HG03565 (cell line): ENCODE data around the gene MED12L.
"Not testable (repeated sequence)": the region's sequence is repeated elsewhere in the genome, so short reads cannot be mapped to it uniquely, and the experiment has no call there.

ENCODE experiments used
- ATAC-seq: cut with Tn5 transposase; IDR thresholded peaks from one replicate; pipeline ENCODE4 v1.9.1; 2021; ENCODE audit warnings: mild to moderate bottlenecking, moderate library complexity; ENCODE audit not compliant: unreplicated experiment

Gene MED12L

DNA sequence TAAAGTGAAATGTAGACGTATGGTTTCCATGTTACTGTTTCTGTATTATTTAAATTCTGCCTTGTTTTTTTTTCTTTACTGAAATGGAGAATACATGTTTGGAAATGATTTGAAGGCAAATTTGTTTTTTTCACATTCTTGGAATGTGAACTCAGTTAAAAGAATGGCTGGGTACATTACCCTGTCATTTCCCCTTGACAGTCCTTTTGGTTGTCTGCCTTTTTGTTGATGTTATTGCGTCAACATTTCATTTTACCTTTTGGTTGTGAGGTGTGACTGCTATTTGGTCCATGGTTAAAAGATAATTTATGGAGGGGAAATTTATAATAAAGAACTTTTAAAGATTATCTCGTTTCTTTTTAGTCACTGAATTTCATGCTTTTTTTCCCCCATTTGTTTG, 120.7 kb downstream of the MED12L start:
- ATAC-seq: no peak

DNA sequence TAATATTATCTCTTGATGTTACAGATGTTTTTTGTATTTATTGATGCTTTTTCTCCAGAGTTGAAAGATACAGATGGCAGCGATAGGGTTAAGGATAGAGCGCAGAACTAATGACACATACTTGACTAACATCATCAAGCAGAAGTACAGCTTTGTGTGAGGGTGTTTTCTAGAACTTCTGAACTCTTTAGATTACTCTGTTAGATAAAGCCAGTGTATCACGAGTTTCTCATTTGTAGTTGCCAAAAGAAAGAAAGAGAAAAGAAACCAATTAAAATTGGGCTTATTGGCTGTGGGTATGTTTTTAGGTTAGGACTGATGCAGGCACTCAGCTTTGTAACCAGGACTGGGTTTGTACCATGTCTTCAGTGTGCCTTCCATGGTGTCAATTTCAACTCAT, 124.2 kb downstream of the MED12L start:
- no peak for ATAC-seq

DNA sequence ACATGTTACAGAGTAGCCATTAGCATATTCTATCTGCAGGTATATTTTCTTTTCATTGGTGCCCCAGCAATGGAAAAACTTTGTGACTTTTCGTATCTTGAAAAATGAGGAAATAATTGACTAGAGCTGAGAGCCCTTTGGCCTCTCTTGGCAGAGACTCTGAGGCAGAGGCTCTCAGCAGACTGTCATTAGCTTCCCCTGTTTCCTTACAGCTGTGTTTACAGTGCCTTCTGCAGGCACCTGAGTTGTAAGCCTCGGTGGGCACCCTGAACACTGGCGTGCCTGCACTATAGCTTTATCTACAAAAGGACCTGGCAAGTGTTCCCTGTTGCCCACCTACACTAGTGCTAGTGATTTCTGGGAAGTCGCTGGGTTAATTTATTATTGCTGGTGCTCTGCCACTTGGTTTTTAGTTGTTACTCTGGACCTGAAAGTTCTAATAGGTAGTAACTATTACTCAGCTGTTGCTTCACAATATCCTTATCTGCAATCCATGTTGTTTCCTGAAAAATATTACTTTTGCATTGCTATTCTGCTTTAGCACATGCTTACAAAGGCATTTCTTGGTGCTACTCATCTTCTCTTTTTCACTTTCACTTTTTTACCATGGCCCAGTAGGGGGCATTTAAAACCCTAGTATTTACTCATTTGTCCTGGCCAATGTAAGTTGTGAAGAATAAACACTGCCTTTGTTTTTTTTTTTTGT, 125.4 kb downstream of the MED12L start:
- ATAC-seq: no peak

DNA sequence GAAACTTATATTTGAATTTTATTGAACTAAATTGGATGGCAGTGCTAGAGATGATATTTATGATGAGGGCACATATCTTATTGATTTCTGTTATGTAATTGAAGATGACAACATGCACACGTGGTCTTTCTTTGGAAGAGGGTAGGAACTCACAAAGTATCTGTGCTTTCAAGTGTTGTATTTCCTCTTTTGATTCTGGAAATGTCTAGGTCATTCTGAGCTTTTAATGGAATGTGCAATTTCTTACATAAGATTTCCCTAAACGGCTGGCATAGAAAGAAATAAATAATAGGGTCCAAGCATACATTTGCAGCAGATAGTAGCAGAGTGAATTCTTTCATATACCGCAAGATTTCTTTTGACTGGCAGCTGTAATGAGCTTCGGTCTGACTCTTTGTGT, 127.7 kb downstream of the MED12L start:
- no peak for ATAC-seq

DNA sequence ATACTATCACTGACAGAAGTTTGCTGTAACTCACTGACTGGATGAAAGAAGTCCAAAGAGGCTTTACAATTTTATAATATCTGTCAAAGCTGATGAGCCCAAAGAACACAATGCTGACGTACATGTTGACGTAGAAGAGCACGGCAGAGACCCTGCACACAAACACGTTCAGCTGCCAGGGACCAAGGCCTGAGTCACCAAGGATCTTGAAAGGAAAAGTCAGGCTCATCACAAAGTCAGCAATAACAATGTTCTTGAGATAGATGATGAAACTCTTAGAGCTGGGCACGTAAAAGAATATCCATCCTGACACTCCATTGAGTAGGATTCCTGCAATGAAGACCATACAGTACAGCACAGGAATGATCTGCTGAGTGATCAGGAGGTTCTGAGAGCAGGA, 128.4 kb downstream of the MED12L start:
- no peak for ATAC-seq

DNA sequence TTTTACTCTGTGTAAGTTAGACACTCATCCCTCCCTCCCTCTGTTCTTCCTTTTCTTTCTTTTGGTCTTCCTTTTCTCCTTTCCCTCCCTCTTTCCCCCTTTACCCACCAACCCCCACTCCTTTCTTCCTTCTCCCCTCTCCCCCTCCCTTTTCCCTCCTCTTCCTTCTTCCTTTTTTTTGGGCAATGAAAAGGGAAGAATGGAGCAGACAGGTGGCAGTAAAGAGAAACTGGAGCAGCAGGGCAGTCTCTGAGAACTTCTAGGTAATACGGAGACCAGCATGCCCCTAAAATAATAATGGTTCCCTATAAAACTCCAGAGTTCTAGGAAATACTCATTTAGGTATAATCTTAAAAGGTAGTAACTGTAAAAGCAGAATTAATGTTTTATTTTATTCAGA, 129.0 kb downstream of the MED12L start:
- ATAC-seq: no peak

DNA sequence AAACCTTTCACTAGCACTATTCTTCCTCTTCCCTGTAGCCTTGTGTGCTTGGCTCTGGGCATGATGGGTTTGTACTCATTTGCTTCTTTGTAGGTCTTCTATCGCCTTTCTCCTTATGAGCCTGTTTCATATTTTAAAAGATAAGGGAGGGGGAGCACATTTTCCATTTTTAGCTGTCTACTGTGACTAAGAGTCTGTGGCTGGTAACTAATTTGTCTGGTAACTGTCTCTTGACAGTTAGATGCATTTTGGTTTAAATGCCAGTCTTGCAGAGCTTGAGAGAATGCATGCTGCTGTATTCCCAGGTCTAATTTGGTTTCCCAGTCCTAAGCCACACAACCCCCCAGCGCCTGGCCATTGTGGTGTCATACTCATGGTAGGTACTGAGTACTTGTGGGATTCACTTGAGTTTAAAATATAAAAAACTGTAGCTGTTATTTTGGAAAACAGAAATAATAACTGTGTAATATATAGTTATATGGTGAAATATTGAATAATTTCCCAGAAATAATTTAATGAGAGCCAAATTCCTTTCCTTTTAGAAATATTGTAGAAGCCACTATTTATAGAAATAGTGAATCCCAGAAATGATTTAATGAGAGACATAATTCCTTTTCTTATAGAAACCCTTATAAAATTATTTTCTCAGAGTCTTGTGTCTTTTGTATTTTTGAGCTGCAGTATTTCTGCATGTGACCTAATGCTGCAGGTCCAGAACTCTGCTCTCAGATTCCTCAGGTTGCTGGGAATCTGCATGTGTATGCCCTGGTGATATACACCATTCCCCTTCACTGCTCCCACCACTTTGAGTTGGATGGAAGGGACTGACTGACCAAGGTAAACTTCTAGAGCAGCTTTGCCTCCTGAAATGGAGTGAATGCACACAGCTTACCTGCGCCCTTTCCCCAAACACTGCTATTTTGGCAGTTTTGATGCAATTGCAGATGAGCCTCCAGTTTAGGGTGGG, 131.5 kb downstream of the MED12L start:
- ATAC-seq: no peak

DNA sequence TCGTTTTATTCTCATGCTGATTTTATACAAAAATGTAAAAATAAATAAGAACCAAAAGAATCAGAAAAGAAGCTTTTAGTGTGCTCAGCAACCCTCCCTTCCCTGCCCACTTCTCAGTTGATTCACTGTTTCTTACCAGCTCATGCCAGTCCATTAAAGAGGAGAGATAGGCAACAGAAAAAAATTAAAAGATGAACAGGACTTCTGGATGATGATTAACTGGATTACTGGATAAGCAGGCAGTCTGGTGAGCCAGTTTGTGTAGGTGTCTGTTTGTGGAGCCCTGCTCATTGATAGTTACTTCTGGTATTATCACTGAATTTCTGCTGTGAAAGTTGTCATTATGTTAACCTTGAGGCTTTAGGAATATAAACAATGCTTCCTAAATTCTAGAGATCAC, 132.7 kb downstream of the MED12L start:
- no peak for ATAC-seq

DNA sequence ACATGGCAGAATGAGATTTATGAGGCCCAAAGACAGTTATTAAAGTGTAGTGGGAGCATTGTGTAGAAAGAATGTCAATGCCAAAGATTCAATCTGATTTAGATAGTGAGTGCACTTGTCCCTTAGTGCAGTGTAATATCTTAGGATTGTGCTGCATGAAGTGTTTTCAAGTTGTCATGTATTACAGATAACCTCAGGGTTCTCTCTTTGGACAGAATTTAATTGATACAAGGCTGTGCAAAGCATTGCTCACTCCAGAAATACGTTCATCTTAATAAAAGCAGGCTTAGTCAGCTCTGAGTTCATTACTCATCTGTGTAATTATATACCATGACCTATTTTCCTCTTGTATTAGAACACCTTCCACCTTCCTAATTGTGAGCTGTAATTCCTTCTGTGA, 133.6 kb downstream of the MED12L start:
- no peak for ATAC-seq

DNA sequence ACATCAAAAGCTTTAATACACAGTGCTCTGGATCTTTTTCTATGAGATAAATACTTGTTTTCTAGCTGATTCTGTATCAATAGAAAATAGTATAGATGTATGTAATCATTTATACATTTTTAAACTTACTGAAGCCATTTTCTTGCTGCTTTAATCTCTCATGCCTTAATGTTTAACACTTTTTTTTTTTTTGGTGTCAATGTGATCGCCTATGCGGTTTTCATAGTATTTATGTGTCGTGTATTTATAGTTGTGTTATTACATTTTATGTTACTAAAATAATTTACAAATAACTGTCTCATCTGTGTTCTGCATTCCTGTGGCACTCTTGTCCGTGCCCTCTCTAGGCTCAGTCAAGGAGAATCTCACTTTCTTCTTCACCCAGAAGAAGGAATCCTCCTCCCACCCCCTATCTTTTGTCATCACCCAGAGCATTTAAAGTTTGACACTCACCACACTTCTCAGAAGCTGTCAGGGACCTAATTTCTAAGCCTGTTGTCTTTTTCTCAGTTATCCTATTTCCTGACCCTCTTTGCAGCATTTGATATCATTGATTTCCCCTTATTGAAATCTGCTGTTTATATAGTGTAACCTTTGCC, 138.9 kb downstream of the MED12L start:
- no peak for ATAC-seq

DNA sequence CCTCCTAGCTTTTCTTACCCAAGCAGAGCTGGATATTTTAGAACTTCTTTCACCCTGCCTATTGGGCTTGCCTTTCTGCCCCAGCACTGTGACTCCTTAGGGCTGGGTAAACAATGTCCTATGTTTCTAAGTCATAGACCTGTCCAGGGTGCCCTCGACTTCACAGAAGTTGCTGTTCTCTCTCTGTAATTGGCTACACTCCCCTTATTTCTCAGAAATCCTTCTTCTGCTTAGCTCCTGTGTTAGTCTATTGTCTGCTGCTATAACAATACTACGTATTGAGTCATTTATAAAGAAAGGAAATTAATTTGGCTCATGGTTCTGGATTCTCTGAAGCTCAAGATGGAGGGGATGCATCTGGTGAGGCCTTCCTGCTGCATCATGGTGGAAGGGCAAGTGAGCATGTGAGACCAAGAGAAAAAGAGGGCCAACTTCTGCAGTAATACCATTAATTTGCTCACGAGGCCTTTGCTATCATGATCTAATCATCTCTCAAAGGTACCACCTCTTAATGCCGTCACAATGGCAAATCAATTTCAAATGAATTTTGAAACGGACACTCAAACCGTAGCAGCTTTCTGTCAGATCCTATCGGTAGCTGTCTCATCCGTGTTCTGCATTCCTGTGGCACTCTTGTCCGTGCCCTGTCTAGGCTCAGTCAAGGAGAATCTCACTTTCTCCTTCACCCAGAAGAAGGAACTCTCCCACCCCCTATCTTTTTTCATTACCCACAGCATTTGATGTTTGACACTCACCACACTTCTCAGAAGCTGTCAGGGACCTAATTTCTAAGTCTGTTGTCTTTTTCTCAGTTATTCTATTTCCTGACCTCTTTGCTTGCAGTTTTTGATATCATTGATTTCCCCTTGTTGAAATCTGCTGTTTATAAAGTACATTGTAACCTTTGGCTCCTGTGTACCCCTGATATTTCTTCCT, 139.8 kb downstream of the MED12L start:
- ATAC-seq: no peak

DNA sequence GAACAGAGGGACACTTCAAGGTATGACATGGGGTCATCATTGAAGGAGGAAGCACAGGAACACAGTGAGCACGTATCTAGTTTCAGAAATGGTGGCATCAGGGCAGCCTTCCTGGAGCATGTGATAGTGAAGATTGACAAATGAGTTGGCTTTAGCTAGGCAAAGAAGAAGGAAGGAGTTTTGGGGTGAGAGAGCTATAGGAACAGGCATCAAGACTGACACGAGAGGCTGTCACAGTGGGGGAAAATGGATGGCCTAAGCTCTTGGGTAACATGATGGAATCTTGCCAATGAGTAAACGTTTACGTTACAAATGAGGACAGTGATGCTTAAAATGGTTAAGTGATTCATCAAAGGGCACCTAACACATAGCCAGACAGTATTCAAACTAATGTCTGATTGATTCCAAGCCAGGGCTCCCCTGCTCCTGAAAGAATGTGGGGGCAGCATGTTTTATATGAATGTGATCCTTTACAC, 140.7 kb downstream of the MED12L start:
- no peak for ATAC-seq

DNA sequence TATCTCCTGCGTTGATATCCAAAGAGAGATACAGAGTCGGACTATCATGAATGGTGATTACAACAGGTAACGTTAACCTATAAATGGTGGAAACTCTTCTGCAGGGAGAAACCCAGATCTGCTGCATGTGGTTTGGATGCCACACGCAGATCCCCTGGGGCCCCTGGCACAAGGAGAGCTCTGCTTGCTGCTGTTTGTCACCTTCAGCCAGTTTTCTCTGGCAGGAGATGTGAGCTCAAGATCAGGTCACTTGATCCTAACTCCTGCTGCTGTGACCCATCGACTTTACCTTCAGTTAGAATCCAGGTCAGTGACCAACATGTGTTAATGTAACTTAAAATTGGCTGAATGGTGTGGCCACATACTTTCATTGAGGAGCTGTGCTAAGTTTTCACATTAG, 141.4 kb downstream of the MED12L start:
- ATAC-seq: no peak

DNA sequence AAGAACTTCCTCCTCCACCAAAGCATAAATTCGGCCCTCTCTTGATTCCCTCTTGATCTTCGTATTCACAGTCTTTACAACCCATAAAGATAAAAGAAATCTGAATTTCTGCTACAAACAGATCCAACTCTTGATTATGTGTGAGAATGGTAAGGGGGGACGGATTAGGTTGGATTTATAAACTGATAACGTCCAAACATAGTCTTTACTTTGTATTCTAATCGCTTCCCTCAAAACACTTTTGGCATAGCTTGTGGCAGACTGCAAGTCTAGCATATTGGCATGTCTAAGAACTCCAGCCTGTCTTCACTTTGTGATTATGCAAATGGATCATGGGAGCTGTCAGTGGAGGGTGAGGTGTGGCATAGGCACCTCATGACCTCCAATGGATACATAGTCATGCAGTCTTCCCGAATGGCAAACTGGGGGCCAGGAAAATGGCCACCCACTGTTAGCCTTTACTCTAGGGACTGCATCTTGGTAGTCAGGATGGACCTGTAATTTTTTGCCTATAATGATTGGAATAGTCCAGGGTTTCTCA, 141.9 kb downstream of the MED12L start:
- peak; percentile 21 for ATAC-seq

DNA sequence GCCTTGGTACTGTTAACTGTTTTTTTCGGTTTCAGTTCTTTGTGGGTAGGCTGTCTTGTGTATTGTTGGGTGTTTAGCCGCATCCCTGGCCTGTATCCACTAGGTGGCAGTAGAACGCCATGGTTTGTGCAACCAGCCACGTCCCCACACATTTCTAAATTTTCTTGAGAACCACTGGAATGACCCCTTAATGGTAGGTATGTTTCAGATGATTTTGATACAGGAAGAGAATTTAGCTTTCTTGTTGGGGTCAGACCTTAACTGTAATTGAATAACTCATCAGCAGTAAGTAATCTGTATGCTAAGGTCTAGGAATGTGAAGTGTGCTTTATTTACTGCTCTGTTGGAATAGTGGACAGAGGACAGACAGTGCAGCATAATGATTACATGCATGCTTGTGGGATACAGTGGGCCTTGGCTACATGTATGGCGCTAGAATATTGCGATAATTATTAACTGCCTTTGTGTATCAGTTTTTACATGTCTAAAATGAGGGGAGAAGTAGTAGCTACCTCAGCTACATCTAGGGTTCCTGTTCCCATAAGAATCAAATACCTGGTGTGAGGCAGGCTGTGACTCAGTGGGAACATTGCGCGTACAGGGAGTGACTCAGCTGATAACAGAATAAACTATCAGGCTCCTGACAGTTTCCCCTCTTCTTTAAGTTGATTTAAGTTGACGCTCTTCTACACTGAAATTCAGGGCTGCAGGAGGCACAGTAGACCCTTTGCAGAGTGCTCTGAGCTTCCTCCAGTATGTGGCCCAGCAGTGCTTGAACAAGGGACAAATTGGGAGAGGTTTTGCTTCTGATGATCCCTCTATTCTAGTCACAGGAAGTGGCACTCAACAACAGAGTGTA, 142.6 kb downstream of the MED12L start:
- peak; percentile 86 for ATAC-seq

DNA sequence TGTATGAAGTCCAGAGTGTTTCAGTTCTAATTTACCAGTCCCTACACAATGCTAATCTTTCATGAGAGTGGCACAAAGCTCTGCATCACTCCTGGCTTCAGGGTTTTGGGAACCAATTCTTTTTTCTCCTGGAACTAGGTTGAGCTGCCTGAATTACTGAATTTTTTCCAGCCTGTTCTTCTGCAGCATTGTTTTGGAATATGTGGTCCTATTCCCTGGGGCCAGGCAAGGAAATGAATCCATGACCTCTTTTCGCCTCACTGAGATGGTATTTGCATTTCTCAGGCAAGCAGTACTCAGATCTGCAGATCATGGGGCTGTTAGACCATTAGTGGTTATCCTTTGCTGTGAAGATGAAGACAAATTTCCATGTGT, 143.2 kb downstream of the MED12L start:
- ATAC-seq: no peak

DNA sequence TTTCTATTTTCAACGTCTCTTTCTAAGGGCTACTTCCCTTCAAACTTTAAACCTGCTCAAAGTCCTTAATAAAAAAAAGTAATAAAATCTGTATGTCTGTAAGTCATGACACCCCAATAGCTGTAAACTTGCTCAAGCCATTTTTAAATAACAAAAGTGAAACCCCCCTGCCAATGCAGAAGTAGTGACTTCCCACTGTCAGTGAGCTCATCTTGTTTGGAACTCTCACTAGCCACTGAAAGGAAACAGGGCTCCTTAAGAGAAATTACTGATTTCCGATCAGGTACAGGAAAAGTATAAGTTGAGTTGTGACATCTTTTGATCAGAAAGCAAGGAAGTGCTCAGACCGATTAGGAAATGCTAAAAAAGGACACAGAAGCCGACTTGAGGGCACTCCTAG, 145.2 kb downstream of the MED12L start:
- ATAC-seq: peak; percentile 41

DNA sequence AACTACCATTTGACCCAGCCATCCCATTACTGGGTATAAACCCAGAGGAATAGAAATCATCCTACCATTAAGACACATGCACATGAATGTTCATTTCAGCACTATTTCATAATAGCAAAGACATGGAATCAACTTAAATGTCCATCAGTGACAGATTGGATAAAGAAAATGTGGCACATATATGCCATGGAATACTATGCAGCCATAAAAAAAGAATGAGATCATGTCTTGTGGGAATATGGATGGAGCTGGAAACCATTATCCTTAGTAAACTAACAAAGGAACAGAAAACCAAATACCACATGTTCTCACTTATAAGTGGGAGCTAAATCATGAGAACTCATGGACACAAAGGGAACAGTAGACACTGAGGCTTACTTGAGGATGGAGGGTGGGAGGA, 146.9 kb downstream of the MED12L start:
- ATAC-seq: not testable (repeated sequence)

DNA sequence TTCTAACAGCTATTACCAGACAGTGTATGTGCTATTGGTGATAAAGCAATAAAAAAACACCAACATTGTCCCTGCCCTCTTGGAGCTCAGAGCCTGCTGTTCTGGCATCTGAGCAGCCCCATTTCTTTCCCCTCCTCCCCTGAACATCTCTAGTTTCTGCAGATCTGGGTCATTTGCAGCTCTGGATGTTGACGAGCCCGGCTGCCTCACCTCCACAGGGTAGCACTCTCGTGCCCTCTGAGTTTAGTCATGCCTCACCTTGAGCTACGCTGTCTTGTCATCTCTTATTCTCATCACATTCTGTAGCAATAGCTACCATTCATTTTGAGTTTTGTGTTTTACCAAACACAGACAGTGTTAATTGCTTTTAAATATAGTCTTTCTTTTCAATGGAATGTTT, 147.5 kb downstream of the MED12L start:
- no peak for ATAC-seq
